GM12874 (cell line): Measurements from ENCODE around the gene DENND2C.

Source experiments
- CTCF ChIP-seq: IDR thresholded peaks from 2 replicates; pipeline ENCODE4 v1.5.1; 2011; ENCODE audit warnings: low read depth, mild to moderate bottlenecking, control low read depth, low read length, moderate library complexity; ENCODE audit not compliant: insufficient read depth

Gene DENND2C

GRCh38 chr1:114597949-114598348 is 71.9 kb downstream of the DENND2C start:
- no peak for TF ChIP-seq CTCF

GRCh38 chr1:114595602-114596001 is 74.2 kb downstream of the DENND2C start:
- no peak for TF ChIP-seq CTCF

GRCh38 chr1:114594046-114594445 is 75.8 kb downstream of the DENND2C start:
- no peak for TF ChIP-seq CTCF

GRCh38 chr1:114589122-114589521 is 80.7 kb downstream of the DENND2C start:
- no peak for TF ChIP-seq CTCF

- TF ChIP-seq CTCF, result no peak
Observed at GRCh38 chr1:114588196-114588689, 81.6 kb downstream of the DENND2C start.

- no peak for TF ChIP-seq CTCF
Observed at GRCh38 chr1:114587203-114587991, 82.5 kb downstream of the DENND2C start.

- no peak for TF ChIP-seq CTCF
Observed at GRCh38 chr1:114586513-114587047, 83.3 kb downstream of the DENND2C start.
